GM18498 (cell line): ENCODE data around the gene RIOK1.

Experiments used
- ATAC-seq: cut with Tn5 transposase; IDR thresholded peaks from one replicate; pipeline ENCODE4 v1.9.1; 2021; ENCODE audit warnings: mild to moderate bottlenecking, moderate library complexity; ENCODE audit not compliant: unreplicated experiment

RIOK1 gene

GRCh38 chr6:7406743-7407142 lies 17.1 kb downstream of the RIOK1 start:
- no peak for ATAC-seq

GRCh38 chr6:7409740-7410139 lies 20.1 kb downstream of the RIOK1 start:
- ATAC-seq, result no peak

- ATAC-seq, result no peak
Measured at GRCh38 chr6:7410851-7411250, 21.2 kb downstream of the RIOK1 start.

- ATAC-seq, result no peak
Measured at GRCh38 chr6:7411328-7411727, 21.7 kb downstream of the RIOK1 start.

- ATAC-seq, result no peak
Measured at GRCh38 chr6:7413151-7413823, 23.7 kb downstream of the RIOK1 start.

- ATAC-seq, result no peak
Measured at GRCh38 chr6:7414811-7415210, 25.2 kb downstream of the RIOK1 start.

- ATAC-seq, result no peak
Measured at GRCh38 chr6:7417684-7418083, 28.1 kb downstream of the RIOK1 start.

GRCh38 chr6:7418238-7418905 lies 28.8 kb downstream of the RIOK1 start:
- no peak for ATAC-seq

- no peak for ATAC-seq
Measured at GRCh38 chr6:7419065-7419464, 29.5 kb downstream of the RIOK1 start.

- ATAC-seq, result no peak
Measured at GRCh38 chr6:7421066-7421465, 31.5 kb downstream of the RIOK1 start.

- ATAC-seq, result no peak
Measured at GRCh38 chr6:7424058-7424457, 34.5 kb downstream of the RIOK1 start.

GRCh38 chr6:7424967-7425807 lies 35.6 kb downstream of the RIOK1 start:
- no peak for ATAC-seq

GRCh38 chr6:7425808-7426190 lies 36.2 kb downstream of the RIOK1 start:
- no peak for ATAC-seq

GRCh38 chr6:7426447-7427169 lies 37.0 kb downstream of the RIOK1 start:
- no peak for ATAC-seq

GRCh38 chr6:7431313-7431673 lies 41.7 kb downstream of the RIOK1 start:
- no peak for ATAC-seq

GRCh38 chr6:7431674-7432390 lies 42.2 kb downstream of the RIOK1 start:
- no peak for ATAC-seq

GRCh38 chr6:7432391-7433120 lies 42.9 kb downstream of the RIOK1 start:
- no peak for ATAC-seq

GRCh38 chr6:7433121-7433617 lies 43.6 kb downstream of the RIOK1 start:
- ATAC-seq, result no peak

- no peak for ATAC-seq
Measured at GRCh38 chr6:7434672-7435071, 45.1 kb downstream of the RIOK1 start.

- ATAC-seq, result no peak
Measured at GRCh38 chr6:7438011-7438410, 48.4 kb downstream of the RIOK1 start.
